Choroid plexus epithelial cell (primary cell): Measurements from ENCODE around the gene UPP2.

Experiments used
- DNase-seq: peaks from one replicate; pipeline ENCODE4 v3.0.0-alpha.2; 2010; ENCODE audit warnings: low read depth
- H3K4me3 ChIP-seq: 2 replicates; pipeline ENCODE4 v1.5.1; 2011; ENCODE audit warnings: low read depth, mild to moderate bottlenecking, control low read depth, low read length, moderate library complexity
- TF ChIP-seq, protein P1 (sequence below): conservative IDR thresholded peaks from 2 replicates; pipeline ENCODE4 v1.5.1; 2011; ENCODE audit warnings: low read depth, mild to moderate bottlenecking, control low read depth, inconsistent platforms, low read length, moderate library complexity

The UPP2 gene

DNA sequence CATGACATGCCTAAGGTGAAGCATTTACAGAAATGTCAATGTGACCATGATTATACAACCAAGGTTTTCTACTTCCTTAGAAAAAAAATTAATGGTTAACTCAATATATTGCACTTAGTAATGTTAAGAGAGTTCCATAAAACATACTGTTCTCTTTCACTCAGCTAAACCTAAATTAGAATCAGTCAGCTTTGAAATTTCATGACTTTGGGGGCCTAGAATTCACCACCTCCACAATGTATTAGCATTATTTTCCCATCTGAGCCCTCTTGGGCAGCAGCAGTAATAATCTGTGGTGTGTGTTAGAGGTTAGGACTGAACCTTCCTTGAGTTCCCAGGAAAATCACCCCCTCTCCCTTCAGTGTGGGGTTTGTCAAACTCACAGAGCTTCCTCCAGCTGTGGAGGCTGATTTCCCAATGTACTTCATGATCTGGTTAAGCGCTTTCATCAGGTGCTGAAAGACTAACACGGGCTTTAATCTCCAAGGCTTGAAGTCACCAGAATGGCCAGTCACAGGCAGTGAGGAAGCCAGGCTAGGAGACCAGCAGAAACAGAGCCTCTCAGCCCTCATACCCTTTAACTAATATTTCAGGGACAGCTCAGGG, 7.1 kb upstream of the UPP2 start:
- TF ChIP-seq, protein P1, sequence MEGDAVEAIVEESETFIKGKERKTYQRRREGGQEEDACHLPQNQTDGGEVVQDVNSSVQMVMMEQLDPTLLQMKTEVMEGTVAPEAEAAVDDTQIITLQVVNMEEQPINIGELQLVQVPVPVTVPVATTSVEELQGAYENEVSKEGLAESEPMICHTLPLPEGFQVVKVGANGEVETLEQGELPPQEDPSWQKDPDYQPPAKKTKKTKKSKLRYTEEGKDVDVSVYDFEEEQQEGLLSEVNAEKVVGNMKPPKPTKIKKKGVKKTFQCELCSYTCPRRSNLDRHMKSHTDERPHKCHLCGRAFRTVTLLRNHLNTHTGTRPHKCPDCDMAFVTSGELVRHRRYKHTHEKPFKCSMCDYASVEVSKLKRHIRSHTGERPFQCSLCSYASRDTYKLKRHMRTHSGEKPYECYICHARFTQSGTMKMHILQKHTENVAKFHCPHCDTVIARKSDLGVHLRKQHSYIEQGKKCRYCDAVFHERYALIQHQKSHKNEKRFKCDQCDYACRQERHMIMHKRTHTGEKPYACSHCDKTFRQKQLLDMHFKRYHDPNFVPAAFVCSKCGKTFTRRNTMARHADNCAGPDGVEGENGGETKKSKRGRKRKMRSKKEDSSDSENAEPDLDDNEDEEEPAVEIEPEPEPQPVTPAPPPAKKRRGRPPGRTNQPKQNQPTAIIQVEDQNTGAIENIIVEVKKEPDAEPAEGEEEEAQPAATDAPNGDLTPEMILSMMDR = no peak
- no peak overlapping the region for H3K4me3 ChIP-seq
- no peak for DNase-seq

GRCh38 chr2:158095269-158095668, 6.4 kb upstream of the UPP2 start:
- TF ChIP-seq, protein P1 = no peak
- H3K4me3 ChIP-seq = no peak overlapping the region

GRCh38 chr2:158095912-158096311, 5.8 kb upstream of the UPP2 start:
- no peak for DNase-seq
- TF ChIP-seq, protein P1 = no peak
- H3K4me3 ChIP-seq = no peak overlapping the region

More at GRCh38 chr2:158095269-158095668, 6.4 kb upstream of the UPP2 start:
- no peak for DNase-seq

DNA sequence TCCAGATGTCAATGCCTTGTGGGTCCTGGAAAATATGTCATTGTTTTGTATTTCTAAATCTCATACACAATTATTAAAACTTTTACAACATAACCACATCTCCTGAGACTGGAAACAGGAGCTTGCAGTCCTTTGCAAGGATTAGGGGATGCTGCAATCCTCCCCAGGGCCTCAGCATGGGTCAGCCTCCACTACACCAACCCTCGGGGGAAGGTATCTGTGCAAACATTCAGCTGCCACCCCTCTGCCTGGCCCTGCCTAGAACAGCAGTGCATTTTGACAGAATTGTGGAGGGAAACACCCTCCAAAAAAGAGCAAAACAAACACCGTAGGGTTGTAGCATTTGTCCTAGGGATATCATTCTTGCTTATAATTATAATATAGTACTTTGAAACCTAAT, 4.2 kb upstream of the UPP2 start:
- no peak for DNase-seq
- TF ChIP-seq, protein P1 = no peak

GRCh38 chr2:158098178-158098577, 3.5 kb upstream of the UPP2 start:
- H3K4me3 ChIP-seq = no peak overlapping the region
- TF ChIP-seq, protein P1 = no peak
- DNase-seq = no peak

More for the DNA sequence above, 4.2 kb upstream of the UPP2 start:
- H3K4me3 ChIP-seq = no peak overlapping the region

DNA sequence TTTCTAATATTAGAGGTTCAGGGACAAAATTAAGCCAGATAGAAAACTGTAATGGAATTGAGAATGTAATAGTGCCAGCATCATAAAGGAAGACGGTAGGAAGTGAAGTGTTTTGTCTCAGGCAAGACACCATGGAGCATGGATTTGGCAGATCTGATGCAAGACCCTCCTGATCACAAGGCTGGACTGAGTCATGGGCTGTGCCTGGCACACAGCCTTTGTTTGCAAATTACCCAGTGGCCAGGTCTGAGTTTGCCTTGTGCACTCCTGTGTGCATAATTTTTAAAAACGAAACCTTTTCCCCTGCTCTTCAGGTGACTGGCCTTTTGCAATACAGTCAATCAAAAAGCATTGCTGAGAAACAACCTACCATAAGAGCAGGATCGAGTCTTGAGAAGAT, 2.0 kb upstream of the UPP2 start:
- TF ChIP-seq, protein P1 = no peak
- no peak overlapping the region for H3K4me3 ChIP-seq
- peak; percentile 39 for DNase-seq

DNA sequence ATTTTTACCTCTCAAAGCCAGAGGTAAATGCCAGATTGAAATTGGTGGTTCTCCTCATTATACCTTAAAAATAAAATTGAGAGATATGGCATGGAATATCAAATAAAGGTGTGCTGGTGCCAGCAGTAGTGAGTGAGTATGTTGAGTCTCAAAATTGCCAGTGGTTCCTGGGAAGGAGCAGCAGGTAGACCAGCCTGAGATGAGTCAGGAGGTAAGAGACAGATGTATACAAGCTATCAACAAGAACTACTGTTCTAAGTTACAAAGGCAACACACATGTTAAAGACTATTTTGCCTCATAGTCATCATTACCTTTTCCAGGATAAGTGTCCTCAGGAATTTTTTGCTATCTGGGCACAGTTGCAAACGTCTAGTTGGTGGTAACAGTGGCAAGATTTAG, 1.3 kb upstream of the UPP2 start:
- TF ChIP-seq, protein P1 = no peak
- no peak overlapping the region for H3K4me3 ChIP-seq
- DNase-seq = no peak
